Gastrocnemius medialis (tissue), 4 donors: ENCODE results near the gene ATP8B4. TPM values are rescaled to one million over a fixed set of nuclear protein-coding genes. Genes with fewer than 3 reads are reported as not detected.
"Not testable (repeated sequence)": the region's sequence is repeated elsewhere in the genome, so short reads cannot be mapped to it uniquely, and the experiment has no call there.

ENCODE experiments used
- ATAC-seq, 2 donors: fragments of 150-250 bp; one replicate each; pipeline ENCODE4 v1.9.1; 2016
- DNase-seq, 2 donors: peaks; one replicate each; pipeline ENCODE4 v3.0.0-alpha.2; 2019
- H3K27ac ChIP-seq, 4 donors: fragments of 200-600 bp; sonication (generic); 1 replicate in 1 of 4; 2 replicates in 3 of 4; pipeline ENCODE4 v1.5.1; 2016 to 2018; ENCODE audit warnings: mild to moderate bottlenecking in 2 of 4, moderate library complexity in 1 of 4
- H3K27me3 ChIP-seq, 3 donors: fragments of 200-600 bp; sonication (generic) in 2 of 3; 1 replicate in 1 of 3; 2 replicates in 2 of 3; pipeline versions ENCODE4 v1.5.1 to v1.6.0; 2016 to 2019; ENCODE audit warnings: mild to moderate bottlenecking in 1 of 3, moderate library complexity in 1 of 3
- H3K36me3 ChIP-seq, 2 donors: fragments of 200-600 bp; sonication (generic) in 1 of 2; one replicate each; pipeline ENCODE4 v1.5.1; 2017 to 2018
- H3K4me1 ChIP-seq, 2 donors: fragments of 200-600 bp; sonication (generic) in 1 of 2; one replicate each; pipeline ENCODE4 v1.5.1; 2016 to 2017; ENCODE audit warnings: mild to moderate bottlenecking in 2 of 2
- H3K4me3 ChIP-seq, 4 donors: fragments of 200-600 bp; sonication (generic) in 3 of 4; 1 replicate in 1 of 4; 2 replicates in 3 of 4; pipeline ENCODE4 v1.5.1; 2016 to 2019; ENCODE audit warnings: mild to moderate bottlenecking in 2 of 4
- H3K9me3 ChIP-seq, 3 donors: fragments of 200-600 bp; sonication (generic) in 2 of 3; 1 replicate in 1 of 3; 2 replicates in 2 of 3; pipeline ENCODE4 v1.5.1; 2016 to 2019
- CTCF ChIP-seq, 5 experiments: fragments of 450-650 bp in 3 of 5; fragments of 200-600 bp in 2 of 5; sonication (generic) in 2 of 5; IDR thresholded peaks in 4 of 5; conservative IDR thresholded peaks in 1 of 5; 1 replicate in 4 of 5; 2 replicates in 1 of 5; pipeline ENCODE4 v1.5.1; 2016 to 2019; ENCODE audit warnings: antibody characterized with exemption in 5 of 5, mild to moderate bottlenecking in 3 of 5, moderate library complexity in 3 of 5
- POLR2A ChIP-seq, 2 donors: fragments of 450-650 bp; IDR thresholded peaks; one replicate each; pipeline ENCODE4 v1.6.1; 2017; ENCODE audit warnings: antibody characterized with exemption in 2 of 2, mild to moderate bottlenecking in 2 of 2, moderate library complexity in 2 of 2
- in situ Hi-C, 4 donors: fragments of 200-750 bp; cut with MboI; loops; one replicate each; pipeline versions ENCODE4 v1.15.0 to v1.8.0; 2017; ENCODE audit warnings: low sequenced_read_pairs in 4 of 4
- intact Hi-C: fragments of 100-400 bp; cut with DNase I; formaldehyde crosslinking; loops from one replicate; pipeline ENCODE4 v1.15.1; 2023; ENCODE audit warnings: low total_unique reads
- total RNA-seq, 4 donors: library from RNA; depleted of rRNA; stranded (reverse); fragments of >200 nt; gene quantifications; one replicate each; pipeline versions ENCODE4 v1.1.0 to v1.2.3, GENCODE V29; 2016

The ATP8B4 gene
- total RNA-seq, 4 donors from 2014 or later, result 1.7 to 3.4 (median 2.4) TPM

- H3K9me3 ChIP-seq, result peaks cover 0 to under 1% (median 0%) of the 10 kb centered on the region in 3 donors
- no peak for DNase-seq
- intact Hi-C loops, result no loop called here
- no peak for ATAC-seq
- no peaks in the 10 kb centered on the region for H3K4me1 ChIP-seq
- in situ Hi-C loops, result no loop called here
- no peaks in the 10 kb centered on the region for H3K27me3 ChIP-seq
- H3K4me3 ChIP-seq, result no peak overlapping the region
- no peak for TF ChIP-seq POLR2A (IDR thresholded peaks at IDR 0.05)
- no peak for TF ChIP-seq CTCF (IDR thresholded peaks at IDR 0.05 in 4 of 5, conservative IDR thresholded peaks at IDR 0.05 in 1 of 5)
- no peak overlapping the region for H3K27ac ChIP-seq
- no peaks in the 10 kb centered on the region for H3K36me3 ChIP-seq
These were observed 154.5 kb downstream of the ATP8B4 start for GRCh38 chr15:49964551-49964950.

DNA sequence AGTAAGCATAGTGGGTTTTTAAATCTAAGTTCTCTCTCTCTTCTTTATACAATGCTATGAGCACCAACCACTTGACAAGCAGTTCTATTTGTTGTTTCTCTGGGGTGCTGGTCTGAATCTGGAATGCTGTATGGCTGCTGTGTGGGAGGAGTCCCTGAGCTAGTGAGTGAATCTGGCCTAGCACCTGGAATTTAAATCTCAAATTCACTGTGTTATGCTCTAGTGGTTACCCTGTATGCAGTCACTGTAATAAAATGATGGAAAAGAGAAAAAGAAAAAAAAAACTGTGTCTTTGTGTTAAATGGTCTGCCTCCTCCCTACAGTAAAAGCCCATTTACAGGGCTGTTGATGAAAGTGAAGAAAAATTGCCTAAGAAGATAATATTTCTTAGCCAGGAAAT, 155.0 kb downstream of the ATP8B4 start:
- ATAC-seq (no peak), DNase-seq (no peak)
- Histone ChIP-seq H3K4me1 (no peaks in the 10 kb centered on the region), H3K4me3 (no peak overlapping the region), H3K9me3 (peaks cover 0 to 4% (median 0%) of the 10 kb centered on the region in 3 donors), H3K27me3 (no peaks in the 10 kb centered on the region), H3K27ac (no peak overlapping the region), H3K36me3 (no peaks in the 10 kb centered on the region)
- intact Hi-C loops (no loop called here), in situ Hi-C loops (no loop called here)
- TF ChIP-seq CTCF (IDR thresholded peaks at IDR 0.05 in 4 of 5, conservative IDR thresholded peaks at IDR 0.05 in 1 of 5), result no peak
- TF ChIP-seq POLR2A (IDR thresholded peaks at IDR 0.05), result no peak

DNA sequence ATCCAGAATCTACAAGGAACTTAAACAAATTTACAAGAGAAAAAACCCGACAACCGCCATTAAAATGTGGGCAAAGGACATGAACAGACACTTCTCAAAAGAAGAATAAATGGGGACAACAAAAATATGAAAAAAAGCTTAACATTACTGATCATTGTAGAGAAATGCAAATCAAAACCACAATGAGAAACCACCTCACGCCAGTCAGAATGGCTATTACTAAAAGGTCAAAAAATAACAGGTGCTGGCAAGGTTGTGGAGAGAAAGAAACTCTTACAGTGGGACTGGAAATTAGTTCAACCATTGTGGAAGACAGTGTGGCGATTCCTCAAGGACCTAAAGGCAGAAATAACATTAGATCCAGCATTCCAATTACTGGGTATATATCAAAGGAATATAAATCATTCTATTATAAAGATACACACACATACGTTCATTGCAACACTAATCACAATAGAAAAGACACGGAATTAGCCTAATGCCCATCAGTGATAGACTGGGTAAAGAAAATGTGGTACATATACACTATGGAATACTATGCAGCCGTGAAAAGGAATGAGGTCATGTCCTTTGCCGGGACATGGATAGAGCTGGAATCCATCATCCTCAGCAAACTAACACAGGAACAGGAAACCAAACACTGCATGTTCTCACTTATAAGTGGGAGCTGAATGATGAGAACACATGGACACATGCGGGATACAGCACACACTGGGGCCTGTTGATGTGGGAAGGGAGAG, 155.8 kb downstream of the ATP8B4 start:
- in situ Hi-C loops, H3K4me3 ChIP-seq, intact Hi-C loops, H3K4me1 ChIP-seq, H3K9me3 ChIP-seq, DNase-seq, ATAC-seq, H3K27ac ChIP-seq, H3K27me3 ChIP-seq, H3K36me3 ChIP-seq: not testable (repeated sequence)

DNA sequence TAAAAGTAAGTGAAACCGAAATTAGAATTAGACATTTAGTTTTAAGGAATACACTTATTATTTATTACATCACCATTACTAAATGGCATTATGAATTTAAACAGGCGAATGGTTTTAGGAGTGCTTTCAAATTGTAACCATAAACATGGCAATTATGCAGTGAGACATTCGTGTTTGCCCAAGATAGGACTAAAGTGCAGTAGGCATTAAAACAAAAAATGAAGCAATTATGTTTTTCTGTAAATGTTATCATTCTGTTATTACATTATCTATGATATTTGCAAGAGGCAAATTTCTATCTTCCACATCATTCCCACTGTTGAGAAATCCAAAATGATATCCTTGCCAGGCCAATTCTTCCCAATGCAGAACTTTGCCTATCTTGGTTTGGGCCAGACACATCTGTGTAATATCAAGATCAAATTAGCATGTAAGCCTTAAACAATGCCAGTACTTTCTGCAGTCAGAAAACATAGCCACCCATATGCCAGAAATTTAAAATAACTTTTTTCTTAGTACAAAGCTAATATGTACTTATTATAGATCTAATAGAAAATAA, 156.9 kb downstream of the ATP8B4 start:
- Histone ChIP-seq H3K9me3 (peaks cover 0 to 4% (median 0%) of the 10 kb centered on the region in 3 donors), H3K4me3 (no peak overlapping the region), H3K27ac (no peak overlapping the region), H3K27me3 (no peaks in the 10 kb centered on the region), H3K36me3 (no peaks in the 10 kb centered on the region), H3K4me1 (no peaks in the 10 kb centered on the region)
- in situ Hi-C loops, result no loop called here
- ATAC-seq (no peak), DNase-seq (no peak)
- TF ChIP-seq CTCF (IDR thresholded peaks at IDR 0.05 in 4 of 5, conservative IDR thresholded peaks at IDR 0.05 in 1 of 5) (no peak), POLR2A (IDR thresholded peaks at IDR 0.05) (no peak)
- intact Hi-C loops, result no loop called here

DNA sequence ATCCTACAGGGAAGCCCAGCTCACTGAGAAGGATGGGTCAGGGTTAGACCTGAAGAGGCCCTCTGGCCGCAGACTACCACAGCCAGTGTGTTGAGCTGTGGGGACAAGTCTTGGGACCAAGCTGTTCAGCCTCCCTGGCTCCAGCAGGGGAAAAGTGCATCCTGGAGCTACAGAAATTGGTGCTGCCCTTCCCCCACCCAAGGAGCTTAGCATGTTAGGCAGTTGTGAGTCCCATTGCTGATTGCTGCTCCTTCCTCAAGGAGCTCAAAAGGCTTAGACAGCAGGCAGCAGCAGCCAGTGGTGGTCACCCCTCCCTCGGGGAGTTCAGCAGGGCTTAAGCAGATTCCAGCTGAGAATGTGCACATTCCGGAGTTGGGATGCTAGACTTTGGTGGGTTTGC, 165.6 kb downstream of the ATP8B4 start:
- no peak for TF ChIP-seq CTCF (IDR thresholded peaks at IDR 0.05 in 4 of 5, conservative IDR thresholded peaks at IDR 0.05 in 1 of 5)
- TF ChIP-seq POLR2A (IDR thresholded peaks at IDR 0.05), result no peak
- no peaks in the 10 kb centered on the region for H3K27me3 ChIP-seq
- DNase-seq (no peak), ATAC-seq (no peak)
- no peak overlapping the region for H3K27ac ChIP-seq
- no peaks in the 10 kb centered on the region for H3K4me1 ChIP-seq
- intact Hi-C loops (no loop called here), in situ Hi-C loops (no loop called here)
- H3K36me3 ChIP-seq, result no peaks in the 10 kb centered on the region
- H3K9me3 ChIP-seq, result no peaks in the 10 kb centered on the region
- H3K4me3 ChIP-seq, result no peak overlapping the region
